CD1c-positive myeloid dendritic cell (primary cell): ENCODE data around the gene NTM.
"Not testable (repeated sequence)": the region's sequence is repeated elsewhere in the genome, so short reads cannot be mapped to it uniquely, and the experiment has no call there.

Experiments used
- DNase-seq: peaks from one replicate; pipeline ENCODE4 v3.0.0-alpha.2; 2016; ENCODE audit errors: extremely low spot score

The NTM gene

GRCh38 chr11:131463649-131464425 is 93.4 kb downstream of the NTM start:
- DNase-seq, result no peak

GRCh38 chr11:131464461-131464860 is 94.0 kb downstream of the NTM start:
- DNase-seq, result no peak

GRCh38 chr11:131465039-131465438 is 94.6 kb downstream of the NTM start:
- DNase-seq, result no peak

- DNase-seq, result no peak
Observed at GRCh38 chr11:131465746-131466145, 95.3 kb downstream of the NTM start.

GRCh38 chr11:131467645-131468394 is 97.4 kb downstream of the NTM start:
- no peak for DNase-seq

DNA sequence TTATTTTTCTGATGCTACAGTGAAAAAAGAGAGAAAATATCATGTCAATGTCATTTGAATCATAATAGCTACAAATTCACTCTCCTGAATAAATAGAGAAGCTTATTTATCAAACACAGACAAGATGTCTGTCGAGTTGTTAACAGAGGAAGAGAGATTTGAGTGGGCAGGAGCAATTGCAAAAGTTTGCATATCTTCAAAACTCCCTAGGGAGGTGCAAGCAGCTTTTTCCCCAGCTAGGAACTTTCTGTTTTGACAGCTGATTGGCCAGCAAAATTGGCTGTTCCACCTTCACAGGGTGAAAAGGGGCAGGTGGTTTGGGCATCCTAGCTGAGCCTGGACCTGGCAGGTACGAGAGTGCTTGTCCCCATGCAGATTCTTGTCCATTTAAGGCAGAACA is 98.2 kb downstream of the NTM start:
- DNase-seq, result peak; percentile 2

GRCh38 chr11:131470216-131470925 is 100.0 kb downstream of the NTM start:
- no peak for DNase-seq

DNA sequence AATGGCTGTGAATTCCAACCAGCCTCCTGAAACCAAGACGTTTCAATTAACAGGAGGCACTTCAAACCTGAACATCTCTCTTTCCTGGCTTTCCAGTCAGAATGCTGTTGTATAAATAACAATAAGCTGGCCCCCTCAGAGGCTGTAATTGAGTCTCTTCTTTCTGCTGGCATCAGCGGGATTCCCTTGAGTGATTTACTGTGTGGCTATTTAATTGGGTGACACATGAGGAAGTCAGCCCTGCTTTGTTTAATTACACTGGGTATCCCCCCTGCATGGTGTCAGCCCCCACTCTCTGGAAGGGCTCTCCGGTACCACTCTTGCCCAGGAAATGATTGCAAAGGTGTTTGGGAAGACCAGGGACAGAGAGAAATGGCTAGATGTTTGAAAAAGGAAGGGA is 101.6 kb downstream of the NTM start:
- no peak for DNase-seq

DNA sequence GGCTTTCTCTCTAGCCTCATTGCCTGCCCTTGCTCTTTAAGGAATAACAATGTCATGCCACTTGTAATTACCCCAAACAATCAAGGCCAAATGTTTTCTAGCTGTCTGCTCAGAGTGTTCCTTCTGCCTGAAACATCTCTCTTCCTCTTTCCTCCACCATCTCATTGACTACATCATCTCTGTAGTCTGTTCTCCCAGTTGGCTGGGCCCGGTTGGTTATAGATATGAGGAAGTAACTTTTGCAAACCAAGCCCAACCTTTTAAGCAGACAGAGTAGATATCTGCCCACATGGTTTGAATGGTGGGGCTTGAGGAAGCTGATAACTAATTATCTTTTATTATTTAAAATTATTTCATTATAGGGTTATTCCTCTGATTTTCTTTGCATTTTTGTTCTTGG is 104.5 kb downstream of the NTM start:
- DNase-seq, result peak; percentile 8

DNA sequence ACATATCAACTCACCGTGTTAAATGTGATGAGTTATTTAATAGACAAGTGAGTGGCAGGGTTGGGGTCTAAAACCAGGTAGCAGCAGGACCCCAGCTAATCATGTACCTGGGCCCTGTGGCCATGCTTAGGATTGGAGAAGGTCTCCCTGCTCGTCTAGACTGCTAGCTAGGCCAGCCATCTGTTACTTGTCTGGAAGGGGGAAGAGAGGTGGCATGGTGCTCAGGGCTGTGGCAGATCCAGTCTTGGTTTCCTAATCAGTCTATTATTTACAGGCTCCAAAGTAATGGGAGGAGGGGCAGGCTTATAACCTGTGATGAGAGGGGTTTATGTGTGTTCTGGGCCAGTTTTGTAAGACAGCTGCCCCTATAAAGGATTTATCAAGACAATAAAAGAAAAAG is 105.9 kb downstream of the NTM start:
- no peak for DNase-seq

- DNase-seq, result no peak
Observed at GRCh38 chr11:131478341-131478740, 107.9 kb downstream of the NTM start.

DNA sequence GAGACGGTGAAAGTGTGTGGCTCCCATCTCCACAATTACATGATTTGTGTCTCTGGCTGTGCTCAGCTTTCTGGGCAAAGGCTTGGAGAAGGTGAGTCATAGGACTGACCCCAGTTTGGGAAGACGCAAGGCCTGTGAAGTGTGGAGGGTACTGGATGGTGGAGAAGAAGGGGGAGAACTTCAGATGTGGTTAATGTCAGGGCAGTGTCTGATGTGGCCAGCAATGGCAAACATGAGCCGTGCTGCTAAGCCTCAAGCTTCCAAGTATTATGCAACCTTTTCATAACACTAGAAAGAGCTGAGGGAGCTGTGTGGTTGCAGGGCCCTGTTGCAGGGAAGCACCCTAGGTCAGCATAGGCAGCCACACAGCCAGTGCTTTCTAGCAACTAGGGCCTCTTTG is 110.9 kb downstream of the NTM start:
- no peak for DNase-seq

GRCh38 chr11:131481971-131482370 is 111.6 kb downstream of the NTM start:
- DNase-seq, result no peak

DNA sequence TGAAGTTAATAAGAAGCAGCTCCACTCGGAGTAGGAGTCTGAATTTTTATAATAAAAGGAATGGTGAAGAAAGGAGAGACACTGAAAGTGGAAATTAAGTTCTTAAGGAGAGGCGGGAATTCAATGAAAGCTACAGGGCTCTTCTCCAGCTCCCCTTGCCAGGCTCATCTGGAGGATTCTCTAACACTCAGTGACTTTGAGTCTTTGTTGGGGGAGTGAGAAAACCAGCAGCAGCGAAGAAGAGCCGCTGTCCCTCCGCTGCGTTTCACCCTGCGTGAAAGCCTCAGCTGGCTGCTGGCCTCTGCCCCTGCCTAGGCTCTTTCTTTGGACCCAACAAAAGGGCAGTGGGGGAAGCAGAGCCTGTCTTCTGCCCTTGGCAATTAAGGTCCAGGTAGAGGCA is 113.0 kb downstream of the NTM start:
- no peak for DNase-seq

- DNase-seq, result no peak
Observed at GRCh38 chr11:131483877-131484276, 113.5 kb downstream of the NTM start.

GRCh38 chr11:131486100-131486499 is 115.7 kb downstream of the NTM start:
- DNase-seq, result no peak

GRCh38 chr11:131486937-131487635 is 116.7 kb downstream of the NTM start:
- DNase-seq, result no peak

DNA sequence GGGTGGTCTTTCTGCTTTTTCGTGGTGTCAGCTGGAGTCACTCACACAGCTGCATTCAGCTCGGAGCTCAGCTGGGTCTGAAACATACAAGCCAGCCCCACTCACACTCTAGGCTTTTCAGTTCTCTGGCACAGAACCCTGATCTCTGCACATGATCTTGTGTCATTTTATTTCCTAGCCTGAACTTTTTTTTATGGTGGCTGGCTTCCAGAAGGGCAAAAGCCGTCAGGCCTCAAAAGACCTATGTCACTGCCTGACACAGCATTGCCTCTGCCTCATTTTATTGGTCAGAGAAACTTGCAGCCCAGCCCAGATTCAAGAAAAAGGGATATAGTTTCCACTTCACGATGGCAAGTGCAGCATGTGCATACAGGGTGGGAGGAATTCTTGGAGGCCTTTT is 117.8 kb downstream of the NTM start:
- DNase-seq, result no peak

DNA sequence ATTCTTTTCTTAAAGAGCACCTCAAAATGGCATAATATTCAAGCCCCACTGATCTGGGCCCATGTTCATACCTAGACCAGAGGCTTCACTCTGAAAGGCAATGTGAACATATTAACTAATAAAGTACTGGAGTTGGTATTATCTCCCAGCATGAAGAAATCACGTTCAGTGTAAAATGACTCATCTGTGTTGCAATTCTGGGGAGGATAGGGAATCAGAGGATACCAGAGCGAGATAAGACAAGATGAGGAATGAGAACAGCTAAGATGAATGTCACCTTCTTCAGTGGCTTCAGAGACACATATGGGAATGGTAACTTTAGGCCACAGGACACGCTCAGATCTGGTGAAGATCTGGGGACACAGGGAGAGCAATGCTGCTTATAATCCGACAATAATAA is 121.1 kb downstream of the NTM start:
- no peak for DNase-seq

DNA sequence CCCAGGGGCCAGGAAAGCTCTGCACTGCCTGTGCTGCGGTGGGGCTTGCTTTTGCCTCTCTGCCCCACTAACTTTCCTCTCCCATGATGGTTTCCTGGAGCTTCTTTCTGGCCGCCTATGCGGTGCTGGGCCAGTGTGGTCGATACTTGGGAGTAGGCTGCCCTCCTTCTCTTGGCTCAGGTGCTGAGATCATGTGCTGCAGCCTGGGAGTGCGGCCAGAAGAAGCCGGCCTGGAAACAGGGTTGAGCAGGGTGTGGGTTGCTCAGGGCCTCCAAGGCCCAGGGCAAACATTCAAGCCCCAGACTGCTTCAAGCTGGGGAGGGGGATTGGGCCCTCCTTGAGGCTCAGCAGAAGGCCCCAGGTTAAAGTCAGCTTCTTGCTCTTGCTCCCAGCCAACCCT is 125.0 kb downstream of the NTM start:
- DNase-seq, result no peak

DNA sequence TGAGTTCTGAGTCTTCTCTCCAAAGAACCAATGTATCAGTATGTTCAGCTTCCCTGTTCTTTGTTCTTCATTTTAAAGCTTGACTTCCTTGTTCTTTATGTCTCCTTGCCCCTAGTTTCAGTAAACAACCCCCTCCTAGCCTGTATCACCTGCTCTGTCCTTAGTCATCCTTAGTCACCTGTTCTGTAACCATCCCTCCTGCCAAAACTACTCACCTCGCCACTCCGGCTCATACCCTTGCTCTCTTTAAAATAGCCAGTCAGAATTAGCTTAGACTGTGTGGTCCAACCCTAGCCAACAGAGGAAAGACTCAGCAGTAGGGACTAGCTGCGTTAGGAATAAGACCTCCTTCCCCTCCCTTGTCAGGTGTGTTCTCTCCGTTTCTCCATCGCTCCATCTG is 127.3 kb downstream of the NTM start:
- not testable (repeated sequence) for DNase-seq

- DNase-seq, result no peak
Observed at GRCh38 chr11:131498631-131499160, 128.3 kb downstream of the NTM start.
